Measurements from ENCODE around the gene YARS1.

The YARS1 gene

GRCh38 chr1:32863218-32863880, 46.2 kb upstream of the YARS1 start:
- Histone ChIP-seq H4K20me1 (ENCODE audit: insufficient read depth, low read length) (no peaks in the 10 kb centered on the region), H3K9me3 (ENCODE audit: insufficient read depth, low read length) (no peaks in the 10 kb centered on the region), H3K4me3 (ENCODE audit: low read length) (no peak overlapping the region), H3K27ac (ENCODE audit: low read length) (no peak overlapping the region), H3K4me2 (ENCODE audit: low read length) (no peak overlapping the region), H3K4me1 (ENCODE audit: low read length) (peaks cover 11% of the 10 kb centered on the region), H3K79me2 (ENCODE audit: low read length) (no peaks in the 10 kb centered on the region), H3K9ac (ENCODE audit: low read length) (no peak overlapping the region), H3K36me3 (replicated peaks; ENCODE audit: low read depth, low read length) (no peaks in the 10 kb centered on the region), H3K27me3 (ENCODE audit: low read depth, low read length) (no peaks in the 10 kb centered on the region), H2AFZ (ENCODE audit: low read depth, low read length) (no peak overlapping the region)
- TF ChIP-seq EZH2phosphoT487 (IDR thresholded peaks at IDR 0.05; ENCODE audit: low read depth) (no peak), CTCF (IDR thresholded peaks at IDR 0.05; ENCODE audit: low read depth, low read length) (no peak)

DNA sequence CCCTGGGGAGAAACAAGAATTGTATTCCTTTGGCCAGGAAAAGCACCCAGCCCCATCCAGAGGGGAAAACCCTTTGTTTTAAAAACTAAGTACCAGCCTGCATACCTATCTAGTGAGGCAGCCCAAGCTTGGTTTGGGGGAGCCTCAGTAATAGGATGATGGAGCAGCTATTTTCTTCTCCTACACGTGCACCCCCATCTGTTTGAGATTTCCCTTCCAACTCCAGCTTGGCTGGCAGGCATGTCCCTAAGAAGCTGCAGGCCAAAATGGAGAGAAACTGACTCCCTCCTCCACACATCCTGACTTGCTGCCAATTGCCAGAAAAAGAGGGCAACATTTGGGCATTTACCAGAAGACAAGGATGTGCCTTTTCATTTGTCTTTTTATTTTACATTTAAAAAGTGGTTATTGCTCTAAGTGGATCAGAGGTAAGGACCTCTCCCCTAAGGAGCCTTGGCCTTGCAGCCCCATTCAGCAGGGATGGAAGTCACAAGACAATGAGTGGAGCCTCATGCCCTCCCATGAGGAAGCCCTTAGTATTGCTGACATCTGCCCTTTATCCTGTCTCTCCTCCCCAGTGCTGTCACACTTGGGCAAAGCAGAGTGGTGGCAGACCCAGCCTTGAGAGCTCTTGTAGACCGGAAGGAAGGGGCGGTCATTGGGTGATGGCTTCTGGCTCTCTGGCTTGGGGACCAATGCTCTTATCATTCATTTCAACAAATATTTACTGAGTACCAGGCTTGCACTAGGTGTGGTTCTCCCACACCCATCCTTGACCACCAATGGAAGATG, 44.9 kb upstream of the YARS1 start:
- no peak overlapping the region for H3K4me3 ChIP-seq (ENCODE audit: low read length)
- H3K9ac ChIP-seq (ENCODE audit: low read length): no peak overlapping the region
- no peak overlapping the region for H3K4me2 ChIP-seq (ENCODE audit: low read length)
- no peak overlapping the region for H3K27ac ChIP-seq (ENCODE audit: low read length)
- no peaks in the 10 kb centered on the region for H3K79me2 ChIP-seq (ENCODE audit: low read length)
- no peaks in the 10 kb centered on the region for H3K9me3 ChIP-seq (ENCODE audit: insufficient read depth, low read length)
- no peak for TF ChIP-seq EZH2phosphoT487 (IDR thresholded peaks at IDR 0.05; ENCODE audit: low read depth)
- TF ChIP-seq CTCF (IDR thresholded peaks at IDR 0.05; ENCODE audit: low read depth, low read length): no peak
- no peaks in the 10 kb centered on the region for H3K36me3 ChIP-seq (replicated peaks; ENCODE audit: low read depth, low read length)
- H4K20me1 ChIP-seq (ENCODE audit: insufficient read depth, low read length): no peaks in the 10 kb centered on the region
- peaks cover 11% of the 10 kb centered on the region for H3K4me1 ChIP-seq (ENCODE audit: low read length)
- H2AFZ ChIP-seq (ENCODE audit: low read depth, low read length): no peak overlapping the region
- no peaks in the 10 kb centered on the region for H3K27me3 ChIP-seq (ENCODE audit: low read depth, low read length)

DNA sequence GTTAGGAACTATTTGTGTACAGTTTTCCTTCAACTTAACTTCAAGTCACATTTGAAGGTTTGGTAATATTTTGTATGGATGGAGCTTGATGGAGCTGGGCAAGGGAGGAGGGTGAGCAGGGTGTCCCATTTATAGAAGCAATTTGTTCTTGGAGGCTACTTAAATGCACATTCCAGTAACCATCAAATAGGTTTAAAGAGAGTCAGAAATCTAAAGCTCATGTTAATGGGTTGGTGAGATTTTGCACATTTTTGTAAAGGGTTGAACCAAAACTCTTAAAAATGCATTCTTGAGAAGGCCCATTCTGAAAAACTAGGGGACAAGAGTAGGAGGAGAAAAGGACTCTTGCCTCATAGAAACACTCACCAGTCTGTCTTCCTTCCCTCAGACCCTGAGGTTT, 43.4 kb upstream of the YARS1 start:
- H3K36me3 ChIP-seq (replicated peaks; ENCODE audit: low read depth, low read length): peaks cover 7% of the 10 kb centered on the region
- no peaks in the 10 kb centered on the region for H3K9me3 ChIP-seq (ENCODE audit: insufficient read depth, low read length)
- no peak for TF ChIP-seq CTCF (IDR thresholded peaks at IDR 0.05; ENCODE audit: low read depth, low read length)
- no peak for TF ChIP-seq EZH2phosphoT487 (IDR thresholded peaks at IDR 0.05; ENCODE audit: low read depth)
- H3K27ac ChIP-seq (ENCODE audit: low read length): no peak overlapping the region
- H3K4me1 ChIP-seq (ENCODE audit: low read length): peaks cover 11% of the 10 kb centered on the region
- no peaks in the 10 kb centered on the region for H4K20me1 ChIP-seq (ENCODE audit: insufficient read depth, low read length)
- H3K4me2 ChIP-seq (ENCODE audit: low read length): no peak overlapping the region
- no peak overlapping the region for H2AFZ ChIP-seq (ENCODE audit: low read depth, low read length)
- H3K27me3 ChIP-seq (ENCODE audit: low read depth, low read length): no peaks in the 10 kb centered on the region
- no peak overlapping the region for H3K4me3 ChIP-seq (ENCODE audit: low read length)
- no peak overlapping the region for H3K9ac ChIP-seq (ENCODE audit: low read length)
- H3K79me2 ChIP-seq (ENCODE audit: low read length): no peaks in the 10 kb centered on the region

- H3K27ac ChIP-seq (ENCODE audit: low read length): no peak overlapping the region
- H3K9me3 ChIP-seq (ENCODE audit: insufficient read depth, low read length): no peaks in the 10 kb centered on the region
- no peak for TF ChIP-seq EZH2phosphoT487 (IDR thresholded peaks at IDR 0.05; ENCODE audit: low read depth)
- no peak for TF ChIP-seq CTCF (IDR thresholded peaks at IDR 0.05; ENCODE audit: low read depth, low read length)
- H3K79me2 ChIP-seq (ENCODE audit: low read length): no peaks in the 10 kb centered on the region
- H3K9ac ChIP-seq (ENCODE audit: low read length): no peak overlapping the region
- H3K27me3 ChIP-seq (ENCODE audit: low read depth, low read length): no peaks in the 10 kb centered on the region
- H3K4me1 ChIP-seq (ENCODE audit: low read length): peaks cover 11% of the 10 kb centered on the region
- no peak overlapping the region for H3K4me3 ChIP-seq (ENCODE audit: low read length)
- peaks cover 10% of the 10 kb centered on the region for H3K36me3 ChIP-seq (replicated peaks; ENCODE audit: low read depth, low read length)
- no peak overlapping the region for H2AFZ ChIP-seq (ENCODE audit: low read depth, low read length)
- no peak overlapping the region for H3K4me2 ChIP-seq (ENCODE audit: low read length)
- H4K20me1 ChIP-seq (ENCODE audit: insufficient read depth, low read length): no peaks in the 10 kb centered on the region
These were observed 42.8 kb upstream of the YARS1 start for GRCh38 chr1:32859915-32860314.

Data from OCI-LY3 (cell line).